HG03159 (cell line): Measurements from ENCODE around the gene RNF224.
A peak's percentile ranks its signal among the peaks of the same experiment; 100 is the strongest.

ENCODE experiments used
- ATAC-seq: cut with Tn5 transposase; IDR thresholded peaks from one replicate; pipeline ENCODE4 v1.9.1; 2021; ENCODE audit warnings: mild to moderate bottlenecking, moderate library complexity; ENCODE audit not compliant: unreplicated experiment

The RNF224 gene

DNA sequence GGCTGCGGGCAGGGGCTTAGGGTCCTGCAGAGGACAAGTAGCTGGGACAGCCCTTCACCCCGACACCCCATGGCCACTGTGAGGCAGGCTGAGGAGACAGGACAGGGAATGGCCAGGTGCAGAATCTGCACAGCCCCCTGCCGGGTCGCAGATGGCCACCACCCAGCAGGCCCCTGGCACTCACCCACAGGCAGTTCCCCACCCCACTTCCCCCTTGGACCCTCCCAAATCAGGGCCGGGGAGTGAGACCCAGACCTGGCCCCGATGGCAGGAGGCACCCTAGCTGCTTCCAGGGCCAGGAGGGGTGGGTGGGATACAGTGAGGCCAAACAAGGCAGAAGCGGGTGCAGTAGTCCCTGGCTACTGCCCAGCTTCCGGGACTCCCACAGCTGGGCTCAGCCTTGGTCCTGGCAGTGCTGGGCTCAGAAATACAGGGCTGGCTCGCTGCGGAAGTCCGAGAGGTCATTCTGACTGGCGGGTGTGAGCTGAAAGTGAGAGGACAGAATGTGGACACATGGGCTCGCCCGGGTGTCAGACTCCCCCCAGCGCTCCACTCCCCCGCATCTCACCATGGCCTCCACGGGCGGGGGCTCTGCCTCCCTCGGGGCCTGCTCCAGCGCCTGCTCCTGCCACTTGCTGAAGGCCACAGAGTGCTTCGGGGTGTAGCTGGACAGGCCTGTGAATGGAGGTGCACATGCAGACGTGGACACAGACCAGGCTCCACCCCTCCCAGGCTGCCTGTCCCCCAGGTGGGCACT is 35.4 kb upstream of the RNF224 start:
- ATAC-seq, result no peak

DNA sequence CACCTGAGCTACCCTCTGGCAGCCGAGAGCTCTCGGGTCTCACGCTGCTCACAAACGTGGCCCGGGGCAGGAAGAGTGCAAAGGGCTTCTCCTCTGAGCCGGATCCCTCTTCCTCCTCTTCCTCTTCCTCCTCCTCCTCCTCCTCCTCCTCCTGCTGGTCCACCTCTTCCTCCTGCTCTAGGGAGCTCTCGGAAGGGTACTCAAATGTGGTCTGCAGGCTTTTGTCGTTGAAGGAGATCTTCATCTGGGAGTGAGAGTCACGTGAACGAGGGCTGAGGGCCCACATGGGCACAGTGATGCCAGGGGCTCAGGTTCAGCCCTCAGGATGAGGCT is 34.9 kb upstream of the RNF224 start:
- ATAC-seq, result no peak

DNA sequence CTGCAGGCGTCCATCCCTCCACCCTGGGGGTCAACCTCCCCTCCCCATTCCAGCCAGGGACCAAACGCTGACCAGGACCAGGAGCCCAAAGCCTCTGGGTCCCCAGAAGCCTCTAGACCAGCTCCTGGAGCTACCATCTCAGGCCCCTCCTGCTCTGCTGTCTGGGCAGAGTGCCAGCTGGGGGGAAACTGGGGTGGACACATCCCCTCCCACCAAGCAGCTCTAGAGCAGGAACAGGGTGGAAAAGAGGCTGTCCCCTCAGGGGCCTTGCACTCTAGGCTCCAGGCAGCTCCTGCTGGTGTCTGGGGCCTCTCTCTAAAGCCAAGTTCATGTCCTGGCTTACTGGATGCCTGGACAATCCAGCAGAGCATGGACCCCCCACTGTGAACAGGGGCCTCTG is 34.4 kb upstream of the RNF224 start:
- ATAC-seq, result no peak

DNA sequence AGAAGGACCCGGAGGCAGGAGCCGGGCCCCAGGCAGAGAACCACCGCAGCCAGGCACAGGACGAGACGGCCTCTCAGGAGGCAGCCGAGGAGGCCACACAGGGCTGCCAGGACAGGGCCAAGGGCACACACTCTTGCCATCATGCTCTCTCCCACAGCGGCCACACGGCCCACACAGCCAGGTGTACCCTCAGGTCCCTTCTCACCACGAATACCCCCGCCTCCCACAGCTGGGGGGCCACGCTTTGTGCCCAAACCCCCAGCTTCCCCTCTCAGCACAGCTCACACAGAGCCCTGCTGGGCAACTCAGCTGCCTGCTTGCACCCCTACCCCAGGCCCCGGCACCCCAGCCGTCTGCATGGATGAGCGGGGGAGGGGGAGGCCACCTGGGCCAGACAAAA is 33.5 kb upstream of the RNF224 start:
- ATAC-seq, result no peak

DNA sequence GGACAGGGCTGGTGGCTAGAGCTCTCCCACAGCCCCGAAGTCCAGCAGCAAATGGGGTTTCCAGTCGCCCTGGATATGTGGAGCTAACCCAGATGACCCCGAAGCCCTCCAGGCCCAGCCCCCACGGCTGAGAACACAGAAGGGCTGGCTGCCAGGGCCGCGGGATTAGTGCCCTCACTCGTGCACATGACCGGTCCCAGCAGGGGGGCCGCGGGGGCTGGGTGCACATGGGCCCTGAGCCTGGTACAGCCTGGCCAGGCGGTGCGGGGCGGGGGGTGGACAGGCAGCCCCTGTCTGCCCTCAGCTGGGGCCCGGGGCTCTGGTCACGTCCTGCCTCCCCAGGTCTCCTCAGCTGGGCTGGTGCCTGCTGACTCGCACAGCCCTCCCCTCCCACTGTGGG is 32.9 kb upstream of the RNF224 start:
- ATAC-seq, result no peak

DNA sequence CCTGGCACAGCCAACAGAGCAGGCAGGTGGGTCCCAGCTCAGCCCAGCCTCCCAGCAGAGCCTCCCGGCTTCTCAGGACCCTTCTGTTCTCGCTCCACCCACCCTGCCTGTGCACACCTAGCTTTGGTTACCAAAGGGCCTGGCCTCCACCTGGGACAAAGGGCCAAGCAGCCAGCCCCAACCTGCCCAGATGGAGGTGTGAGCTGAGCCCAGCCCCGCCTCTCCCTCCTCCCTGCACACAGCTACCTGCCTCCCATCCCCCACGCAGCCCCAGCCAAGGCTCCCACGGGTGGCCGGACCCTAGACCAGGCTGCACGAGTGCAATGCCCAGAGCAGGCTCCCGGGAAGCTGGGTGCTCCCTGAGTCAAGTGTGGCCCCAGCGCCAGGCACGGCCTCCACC is 32.4 kb upstream of the RNF224 start:
- no peak for ATAC-seq

DNA sequence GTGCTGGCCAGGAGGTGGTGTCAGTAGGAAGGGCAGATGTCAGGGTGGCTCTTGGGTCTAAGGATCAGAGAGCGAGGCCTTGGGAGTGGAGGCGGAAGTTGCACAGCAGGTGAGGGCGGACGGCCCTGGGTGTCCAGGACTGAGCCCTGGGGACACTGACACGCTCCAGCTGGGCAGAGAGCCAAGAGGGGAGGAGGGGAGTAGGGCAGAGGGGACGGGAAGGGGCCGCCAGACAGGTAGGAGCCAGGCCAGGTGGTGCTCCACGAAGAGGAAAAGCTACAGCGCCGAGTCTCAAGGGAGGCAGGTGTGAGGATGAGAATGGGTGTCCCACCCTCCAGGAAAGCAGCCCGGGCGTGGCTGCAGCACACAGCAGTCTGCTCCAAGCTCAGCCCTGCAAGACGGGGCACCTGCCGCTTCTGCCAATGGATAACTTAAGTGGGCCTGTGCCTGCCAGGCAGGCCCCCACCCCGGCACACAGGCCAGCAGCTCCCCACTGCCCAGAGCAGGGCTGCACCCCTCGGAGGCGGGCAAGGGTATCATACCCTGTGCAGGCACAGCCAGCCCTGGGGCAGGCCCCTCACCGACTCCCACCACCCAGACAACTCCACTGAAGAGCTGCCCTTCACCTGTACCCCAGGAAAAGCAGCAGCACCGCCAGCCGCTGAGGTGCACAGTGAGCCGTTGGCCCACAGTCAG is 31.6 kb upstream of the RNF224 start:
- ATAC-seq, result no peak

DNA sequence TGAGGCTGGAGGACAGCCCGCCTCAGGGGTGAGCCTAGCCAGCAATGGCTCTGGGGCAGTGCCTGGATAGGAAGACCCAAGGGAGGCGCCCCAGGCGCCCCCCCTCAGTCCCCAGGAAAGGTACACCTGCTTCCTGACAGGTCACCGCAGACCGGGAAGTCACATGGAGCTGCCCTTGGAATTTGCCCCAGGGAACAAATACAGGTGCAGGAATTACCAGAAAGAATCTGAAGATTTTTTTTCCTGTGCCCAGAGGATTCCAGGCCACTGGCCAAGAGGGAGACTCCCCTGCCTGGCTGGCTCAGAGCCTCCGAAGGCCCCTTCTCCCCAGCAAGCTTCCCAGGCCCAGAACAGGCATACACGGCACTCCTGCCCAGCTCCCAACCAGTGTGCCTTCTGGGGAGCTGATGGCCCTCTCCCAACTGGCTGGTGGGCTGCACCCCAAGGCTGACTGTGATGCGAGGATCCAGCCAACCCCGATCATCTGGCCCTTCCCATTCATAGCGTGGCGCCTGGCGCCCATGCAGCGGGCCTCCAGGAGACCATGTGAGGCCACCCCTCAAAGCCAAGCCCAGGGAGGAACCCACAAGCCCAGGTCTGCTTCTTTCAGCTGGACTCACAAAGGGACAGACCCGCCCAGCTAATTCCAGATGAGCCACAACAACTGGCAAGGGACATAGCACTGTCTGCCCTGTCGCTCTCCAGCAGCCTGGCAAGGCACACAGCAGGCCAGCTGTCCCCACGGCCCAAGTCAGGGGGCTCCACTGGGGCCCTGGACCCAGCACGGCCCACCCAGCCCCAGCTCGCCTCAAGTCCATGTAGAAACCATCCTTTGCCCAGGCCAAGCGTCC is 29.0 kb upstream of the RNF224 start:
- no peak for ATAC-seq

DNA sequence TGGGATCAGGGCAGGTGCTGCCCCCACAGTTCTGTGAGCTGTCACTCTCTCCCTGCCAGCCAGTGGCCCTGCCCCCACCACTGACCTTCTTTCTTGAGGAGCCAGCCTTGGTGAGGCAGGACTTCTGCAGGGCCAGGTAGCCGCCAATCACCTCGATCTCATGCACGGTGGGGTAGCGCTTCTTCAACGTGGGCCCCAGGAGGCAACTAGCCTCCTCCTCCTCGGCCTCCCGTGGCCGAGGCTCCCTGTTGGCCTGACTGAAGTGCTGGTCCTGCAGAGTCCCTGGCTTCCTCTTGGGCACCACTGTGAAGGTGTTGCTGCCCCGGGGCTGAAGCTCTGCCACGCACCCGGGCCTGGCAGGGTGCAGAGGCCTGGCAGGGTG is 28.4 kb upstream of the RNF224 start:
- ATAC-seq, result no peak

DNA sequence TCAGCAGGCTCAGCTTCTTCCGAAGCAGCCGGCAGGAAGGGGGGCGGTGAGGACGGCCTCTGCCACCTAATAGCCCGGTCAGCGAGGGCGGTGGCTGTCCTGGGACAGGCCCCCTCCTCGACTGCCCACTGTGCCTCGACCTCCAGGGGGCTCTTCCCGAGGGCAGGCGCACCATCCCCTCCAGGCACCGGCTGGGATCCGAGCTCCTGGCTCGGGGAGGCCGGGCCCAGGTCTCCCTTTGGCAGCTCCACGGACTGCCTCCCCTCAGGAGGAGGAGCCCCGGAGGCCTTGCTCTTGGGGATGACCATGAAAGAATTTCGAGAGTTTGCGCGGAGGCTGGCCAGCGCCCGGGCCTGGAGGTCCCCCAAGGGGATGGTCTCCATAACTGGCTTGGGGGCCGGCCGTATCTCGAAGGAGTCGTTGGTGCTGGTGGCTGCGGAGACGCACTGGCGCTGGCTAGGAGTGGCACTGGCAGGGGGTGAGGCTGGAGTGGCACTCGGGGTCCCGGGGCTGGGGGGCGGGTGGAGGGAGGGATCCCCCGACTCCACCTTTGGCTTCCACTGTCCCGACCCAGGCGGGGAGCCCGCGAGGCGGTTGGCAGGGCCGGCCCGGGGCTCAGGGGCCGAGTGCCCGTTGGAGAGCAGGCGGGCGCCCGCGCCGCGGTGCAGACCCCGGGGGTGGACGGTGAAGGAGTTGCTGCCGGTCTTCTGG is 27.7 kb upstream of the RNF224 start:
- no peak for ATAC-seq

DNA sequence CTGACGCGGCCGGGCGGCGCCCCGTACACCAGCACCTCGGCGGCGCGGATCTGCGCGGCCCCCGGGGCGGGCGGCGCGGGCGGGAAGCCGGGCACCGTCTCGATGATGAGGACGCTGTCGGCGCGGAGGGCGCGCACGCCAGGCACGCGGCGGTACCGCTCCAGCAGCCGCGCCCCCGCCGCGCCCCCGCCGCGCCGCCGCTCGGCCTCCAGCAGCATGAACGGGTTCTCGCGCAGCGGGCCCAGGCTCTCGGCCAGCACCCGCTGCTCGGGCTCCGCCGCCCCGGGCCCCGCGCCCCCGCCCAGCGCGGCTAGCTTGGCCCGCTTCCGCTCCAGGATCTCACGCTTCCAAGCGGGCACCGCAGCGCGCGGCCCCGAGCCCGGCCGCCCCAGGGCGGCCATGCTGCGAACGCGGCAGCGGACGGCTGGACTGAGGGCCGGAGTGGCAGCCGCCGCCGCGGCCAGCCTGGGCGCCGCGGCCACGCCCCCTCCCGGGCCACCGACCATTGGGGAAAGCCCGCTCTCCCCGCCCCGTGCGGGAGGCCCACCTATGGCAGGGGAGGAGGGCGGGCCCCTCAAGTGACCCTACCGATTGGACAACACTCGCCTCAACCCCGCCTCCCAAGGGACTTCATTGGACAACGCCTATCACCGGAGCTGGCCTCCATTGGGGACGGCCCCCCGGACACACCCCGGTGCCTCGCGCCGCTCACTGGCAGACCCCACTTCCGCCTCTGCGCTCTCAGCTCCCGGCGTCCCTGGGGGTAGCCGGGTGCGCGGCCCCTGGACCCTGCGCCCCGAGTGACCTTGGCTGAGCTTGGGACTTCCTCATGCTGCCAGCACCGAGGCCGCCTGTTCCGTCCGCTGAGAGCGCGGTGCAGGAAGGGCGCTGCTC is 26.7 kb upstream of the RNF224 start, which contains the start of gene TPRN:
Gene TPRN, minus strand, starts transcription at position 431 of the 894 bp plus-strand sequence. Its CDS starts 30 bp downstream, at position 401.
- ATAC-seq, result peak; percentile 84

DNA sequence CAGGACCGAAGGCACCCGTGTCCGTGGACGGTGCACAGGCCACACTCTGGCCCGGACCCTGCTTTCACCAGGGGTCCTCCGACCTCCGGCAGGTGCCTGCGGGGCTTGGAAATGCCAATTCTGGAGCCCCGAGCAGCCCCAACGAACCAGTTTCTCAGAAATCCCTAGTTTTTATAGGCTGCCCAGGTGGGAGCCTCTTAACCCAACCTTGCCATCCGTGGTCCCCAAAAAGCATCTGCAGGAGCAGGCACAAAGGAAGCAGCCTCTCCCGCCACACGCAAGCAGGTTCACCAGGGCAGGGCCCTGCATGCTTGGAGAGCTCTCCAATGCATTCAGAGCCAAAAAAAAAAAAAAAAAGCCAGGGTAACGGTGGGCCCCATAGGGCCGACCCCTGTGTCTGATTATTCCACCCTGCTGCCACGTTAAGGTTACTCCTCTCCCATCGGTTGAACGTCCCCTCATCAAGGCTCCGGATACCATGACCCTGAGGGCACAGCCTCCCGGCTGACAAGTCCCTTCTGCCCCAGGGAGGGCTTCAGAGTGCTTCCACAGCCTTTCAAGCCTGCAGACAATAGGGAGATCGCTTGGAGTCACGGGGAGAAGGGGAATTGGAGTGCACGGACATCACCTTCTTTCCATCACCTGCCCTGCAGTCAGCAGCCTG is 26.0 kb upstream of the RNF224 start:
- ATAC-seq, result no peak

DNA sequence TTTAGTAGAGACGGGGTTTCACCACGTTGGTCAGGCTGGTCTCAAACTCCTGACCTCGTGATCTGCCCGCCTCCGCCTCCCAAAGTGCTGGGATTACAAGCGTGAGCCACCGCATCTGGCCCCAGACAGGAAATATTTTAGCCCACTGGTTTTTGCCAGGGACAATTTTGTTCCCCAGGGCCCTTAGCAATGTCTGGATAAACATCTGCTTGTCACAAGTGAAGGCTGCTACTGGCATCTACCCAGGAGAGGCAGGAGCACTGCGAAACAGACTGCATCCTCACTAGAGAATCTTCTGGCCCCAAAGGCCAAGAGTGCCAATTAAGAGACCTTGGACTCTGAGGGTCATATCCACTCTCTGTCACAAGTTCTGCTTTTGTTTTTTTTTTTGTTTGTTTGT is 24.3 kb upstream of the RNF224 start:
- no peak for ATAC-seq

DNA sequence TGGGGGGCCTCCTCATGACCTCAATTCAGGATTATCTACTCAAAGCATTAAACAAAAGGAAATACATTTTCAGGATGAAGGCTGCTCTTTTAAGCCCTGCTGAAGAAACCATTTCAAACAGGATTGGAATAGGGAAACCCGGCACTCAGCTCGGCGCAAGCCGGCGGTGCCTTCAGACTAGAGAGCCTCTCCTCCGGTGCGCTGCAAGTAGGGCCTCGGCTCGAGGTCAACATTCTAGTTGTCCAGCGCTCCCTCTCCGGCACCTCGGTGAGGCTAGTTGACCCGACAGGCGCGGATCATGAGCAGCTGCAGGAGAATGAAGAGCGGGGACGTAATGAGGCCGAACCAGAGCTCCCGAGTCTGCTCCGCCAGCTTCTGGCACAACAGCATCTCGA is 22.6 kb upstream of the RNF224 start:
- ATAC-seq, result no peak

DNA sequence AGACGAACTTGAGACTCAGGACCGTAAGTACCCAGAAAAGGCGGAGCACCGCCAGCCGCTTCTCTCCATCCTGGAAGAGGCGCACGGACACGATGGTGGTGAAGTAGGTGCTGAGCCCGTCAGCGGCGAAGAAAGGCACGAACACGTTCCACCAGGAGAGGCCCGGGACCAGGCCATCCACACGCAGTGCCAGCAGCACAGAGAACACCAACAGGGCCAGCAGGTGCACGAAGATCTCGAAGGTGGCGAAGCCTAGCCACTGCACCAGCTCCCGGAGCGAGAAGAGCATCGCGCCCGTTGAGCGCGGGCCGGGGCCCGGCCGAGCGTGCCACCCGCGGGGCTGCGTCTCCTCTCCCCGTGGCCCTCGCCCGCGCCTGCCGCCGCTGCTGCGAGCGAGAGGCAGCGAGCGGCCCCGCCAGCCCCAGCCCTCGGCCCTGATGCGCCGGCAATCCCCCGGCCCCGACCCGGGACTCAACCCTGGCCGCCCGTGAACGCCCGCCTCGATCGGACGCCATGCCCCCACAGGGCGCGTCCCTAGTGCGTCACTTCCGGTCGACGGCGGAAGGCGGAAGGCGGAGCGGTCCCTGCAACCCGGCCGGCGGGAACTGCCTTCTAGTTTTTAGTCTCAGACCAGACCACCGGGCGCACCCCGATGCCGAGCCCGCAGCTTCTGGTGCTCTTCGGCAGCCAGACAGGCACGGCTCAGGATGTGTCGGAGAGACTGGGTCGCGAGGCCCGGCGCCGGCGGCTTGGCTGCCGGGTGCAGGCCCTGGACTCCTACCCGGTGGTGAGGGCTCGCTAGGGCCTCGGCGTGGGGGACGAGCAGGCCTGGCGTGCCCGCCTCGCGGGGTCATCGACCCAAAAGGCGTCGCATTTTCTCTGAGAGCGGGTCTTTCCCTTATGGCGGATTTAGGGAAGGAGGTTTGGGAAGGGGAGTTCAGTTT is 21.9 kb upstream of the RNF224 start, which contains the start of the genes NDOR1 and TMEM203:
Gene NDOR1, plus strand, starts transcription at position 575 of the 944 bp plus-strand sequence. Its CDS starts 78 bp downstream, at position 653.
Gene TMEM203, minus strand, starts transcription at position 523 of the 944 bp plus-strand sequence. Its CDS starts 234 bp downstream, at position 289.
- ATAC-seq, result peak; percentile 42

DNA sequence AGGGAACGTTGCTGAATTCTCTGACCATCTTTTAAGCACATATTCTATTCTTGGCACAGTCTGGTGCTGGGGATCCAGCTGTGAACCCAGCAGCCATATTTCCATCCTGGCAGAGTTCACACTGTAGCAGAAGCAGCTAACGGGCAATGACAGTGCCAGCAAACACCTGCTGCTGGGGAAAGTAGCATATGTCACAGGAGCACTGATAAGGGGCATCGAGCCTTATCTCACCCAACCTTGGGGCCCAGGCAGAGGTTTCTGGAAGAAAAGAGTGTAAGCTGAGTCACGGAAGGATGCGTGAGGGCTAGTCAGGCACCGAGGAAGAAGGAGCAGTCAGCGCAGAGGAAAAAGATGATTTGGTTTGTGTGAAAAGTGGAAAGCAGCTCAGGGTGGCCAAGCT is 20.7 kb upstream of the RNF224 start:
- no peak for ATAC-seq

DNA sequence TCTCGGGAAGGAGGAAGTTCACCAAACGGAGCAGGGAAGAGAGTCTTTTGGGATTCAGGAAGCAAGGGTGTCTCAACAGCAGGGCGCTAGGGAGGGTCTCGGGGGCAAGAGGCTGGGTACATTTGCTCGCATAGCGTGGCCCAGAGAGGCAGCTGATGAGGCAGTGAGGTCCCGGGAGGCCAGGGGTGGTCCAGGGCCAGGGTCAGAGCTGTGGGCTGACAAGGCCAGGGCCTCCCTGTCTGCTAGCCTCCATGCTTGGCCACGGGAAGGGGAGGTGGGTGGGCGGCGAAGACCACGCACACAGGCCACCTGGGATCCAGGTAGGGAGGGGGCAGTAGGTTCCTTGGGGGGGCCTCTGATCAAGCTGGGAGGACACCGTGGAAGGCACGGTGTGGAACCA is 15.8 kb upstream of the RNF224 start:
- no peak for ATAC-seq

DNA sequence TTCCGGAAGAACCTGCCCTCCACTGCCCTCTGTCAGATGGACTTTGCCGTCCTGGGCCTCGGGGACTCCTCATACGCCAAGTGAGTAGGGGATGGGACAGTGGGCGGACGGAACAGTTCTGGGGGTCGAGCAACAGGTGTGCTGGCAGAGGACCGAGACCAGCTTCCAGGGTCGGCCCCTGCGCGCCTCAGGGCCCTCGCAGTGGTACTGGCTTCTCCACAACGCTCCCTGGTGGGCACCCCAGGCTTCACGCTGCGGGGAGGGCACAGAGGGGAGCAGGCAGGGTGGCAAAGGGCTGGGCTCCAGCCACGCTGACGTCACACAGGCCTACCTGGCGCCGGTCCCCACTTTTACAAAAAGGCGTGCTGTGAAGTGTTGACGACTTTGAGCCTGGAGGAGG is 14.8 kb upstream of the RNF224 start:
- ATAC-seq, result no peak
